Fibroblast of lung (primary cell): Measurements from ENCODE around the gene CLEC16A.

Experiments
- EZH2 ChIP-seq: IDR thresholded peaks from 2 replicates; pipeline ENCODE4 v1.5.1; 2012; ENCODE audit warnings: low read length, control low read depth, mild to moderate bottlenecking; ENCODE audit errors: missing control alignments
- TF ChIP-seq, protein P1 (sequence below), 2 donors: IDR thresholded peaks in 1 of 2; conservative IDR thresholded peaks in 1 of 2; 1 replicate in 1 of 2; 2 replicates in 1 of 2; pipeline ENCODE4 v1.5.1; 2011 to 2012; ENCODE audit warnings: low read length in 2 of 2, control low read depth in 1 of 2, inconsistent platforms in 1 of 2, low read depth in 1 of 2, mild to moderate bottlenecking in 1 of 2

DNA sequence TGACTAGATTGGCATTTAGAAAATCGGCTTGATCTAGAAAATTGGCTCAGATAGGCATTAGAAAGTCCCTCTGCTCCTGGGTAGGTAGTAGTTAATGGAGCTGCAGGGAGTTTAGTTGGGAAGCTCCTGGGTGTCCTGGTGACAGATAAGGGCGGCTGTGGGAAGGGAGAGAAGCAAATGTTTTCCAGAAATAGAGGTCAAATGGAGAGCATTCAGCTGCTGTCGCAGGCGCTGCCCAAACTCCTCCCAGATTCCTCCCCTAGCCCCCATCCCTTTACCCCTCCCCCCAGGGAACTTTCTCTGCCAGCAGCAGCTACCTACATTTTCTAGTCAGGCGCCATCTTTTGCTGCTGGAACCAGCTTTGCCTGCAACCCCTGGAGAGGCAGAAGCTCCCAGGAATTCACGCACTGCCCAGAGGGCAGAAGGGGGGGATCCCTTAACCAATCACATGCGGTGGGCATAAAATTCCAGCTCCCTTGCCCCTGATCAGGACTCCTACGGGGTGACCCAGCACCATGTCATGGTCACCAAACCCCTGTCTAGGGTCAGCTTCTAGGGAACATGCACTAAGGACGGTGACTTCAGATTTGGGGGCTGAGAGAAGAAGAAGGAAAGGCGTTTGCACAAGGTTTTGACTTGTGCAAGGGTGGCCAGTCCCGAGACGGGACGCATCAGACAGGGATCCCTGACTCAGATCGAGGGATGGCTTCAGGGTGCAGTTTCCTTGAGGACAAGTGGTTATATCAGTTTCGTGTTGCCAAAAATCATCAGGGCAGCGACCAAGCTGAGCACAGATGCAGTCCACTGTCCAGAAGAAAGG, 267.8 kb downstream of the CLEC16A start:
- TF ChIP-seq, protein P1, sequence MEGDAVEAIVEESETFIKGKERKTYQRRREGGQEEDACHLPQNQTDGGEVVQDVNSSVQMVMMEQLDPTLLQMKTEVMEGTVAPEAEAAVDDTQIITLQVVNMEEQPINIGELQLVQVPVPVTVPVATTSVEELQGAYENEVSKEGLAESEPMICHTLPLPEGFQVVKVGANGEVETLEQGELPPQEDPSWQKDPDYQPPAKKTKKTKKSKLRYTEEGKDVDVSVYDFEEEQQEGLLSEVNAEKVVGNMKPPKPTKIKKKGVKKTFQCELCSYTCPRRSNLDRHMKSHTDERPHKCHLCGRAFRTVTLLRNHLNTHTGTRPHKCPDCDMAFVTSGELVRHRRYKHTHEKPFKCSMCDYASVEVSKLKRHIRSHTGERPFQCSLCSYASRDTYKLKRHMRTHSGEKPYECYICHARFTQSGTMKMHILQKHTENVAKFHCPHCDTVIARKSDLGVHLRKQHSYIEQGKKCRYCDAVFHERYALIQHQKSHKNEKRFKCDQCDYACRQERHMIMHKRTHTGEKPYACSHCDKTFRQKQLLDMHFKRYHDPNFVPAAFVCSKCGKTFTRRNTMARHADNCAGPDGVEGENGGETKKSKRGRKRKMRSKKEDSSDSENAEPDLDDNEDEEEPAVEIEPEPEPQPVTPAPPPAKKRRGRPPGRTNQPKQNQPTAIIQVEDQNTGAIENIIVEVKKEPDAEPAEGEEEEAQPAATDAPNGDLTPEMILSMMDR (conservative IDR thresholded peaks at IDR 0.05 in 1 of 2, IDR thresholded peaks at IDR 0.05 in 1 of 2; ENCODE audit: low read depth in 1 of 2, low read length in 2 of 2): no peak
- TF ChIP-seq EZH2: no peak
